Suppressor macrophage treated with lipopolysaccharide for 4 hours (primary cell): ENCODE results near the gene NTSR1.

Experiments
- DNase-seq: peaks from one replicate; pipeline ENCODE4 v3.0.0-alpha.2; 2020

Gene NTSR1

GRCh38 chr20:62710221-62710885 is 1.7 kb downstream of the NTSR1 start:
- DNase-seq = no peak

DNA sequence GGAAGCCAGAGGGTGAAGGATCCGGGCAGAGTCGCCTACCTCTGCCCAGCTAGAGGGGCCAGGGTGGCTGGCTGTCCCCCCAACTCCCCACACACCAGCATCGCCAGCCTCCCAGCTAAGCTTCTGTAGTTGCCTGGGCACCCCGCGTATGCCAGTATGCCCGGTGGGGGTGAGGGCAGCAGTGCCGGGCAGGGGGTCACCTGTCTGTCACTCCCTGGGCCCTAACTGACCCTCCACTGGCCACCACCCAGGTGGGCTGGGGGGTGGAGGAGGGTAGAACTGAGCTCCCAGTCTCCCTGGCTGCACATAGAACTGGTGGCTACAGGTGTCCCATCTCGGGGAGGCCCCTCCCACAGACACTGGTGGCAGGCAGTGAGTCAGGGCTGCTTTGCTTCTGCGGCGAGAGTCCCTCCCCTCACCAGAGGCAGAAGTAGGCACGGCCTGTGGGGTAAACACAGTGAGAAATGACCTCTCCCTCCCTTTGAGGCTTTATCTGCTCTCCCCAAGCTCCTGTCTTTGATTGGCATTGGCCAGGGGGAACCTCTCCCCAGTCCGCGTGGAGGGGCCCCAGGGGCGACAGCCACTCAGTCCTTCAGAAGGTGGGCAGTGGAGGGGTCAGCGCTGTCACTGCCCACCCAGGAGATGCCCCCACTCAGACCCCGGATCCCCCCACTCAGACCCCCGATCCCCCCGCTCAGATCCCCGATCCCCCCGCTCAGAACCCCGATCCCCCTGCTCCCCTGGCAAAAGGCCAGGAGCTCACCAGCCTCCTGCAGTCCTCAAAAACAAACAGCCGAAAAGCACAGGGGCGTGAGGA is 2.5 kb downstream of the NTSR1 start:
- peak; percentile 72 for DNase-seq

- no peak for DNase-seq
Measured at GRCh38 chr20:62711703-62712101, 3.1 kb downstream of the NTSR1 start.

- no peak for DNase-seq
Measured at GRCh38 chr20:62712606-62713005, 4.0 kb downstream of the NTSR1 start.

DNA sequence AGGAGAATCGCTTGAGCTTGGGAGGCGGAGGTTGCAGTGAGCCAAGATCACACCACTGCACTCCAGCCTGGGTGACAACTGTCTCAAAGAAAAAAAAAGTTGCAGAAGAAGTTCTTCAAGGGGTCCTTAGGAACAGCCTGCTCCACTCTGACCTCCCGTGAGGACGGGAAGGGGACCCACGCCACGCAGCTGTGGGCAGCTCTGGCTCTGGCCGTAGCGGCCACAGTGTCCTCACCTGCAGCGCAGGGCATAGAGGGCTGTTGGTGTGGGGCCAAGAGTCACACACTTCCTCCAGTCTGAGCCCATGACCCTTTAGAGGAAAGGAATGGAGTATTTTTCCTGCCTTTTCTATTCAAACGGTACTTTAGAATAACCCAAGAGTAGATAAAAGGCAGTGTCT is 5.4 kb downstream of the NTSR1 start:
- DNase-seq = no peak

DNA sequence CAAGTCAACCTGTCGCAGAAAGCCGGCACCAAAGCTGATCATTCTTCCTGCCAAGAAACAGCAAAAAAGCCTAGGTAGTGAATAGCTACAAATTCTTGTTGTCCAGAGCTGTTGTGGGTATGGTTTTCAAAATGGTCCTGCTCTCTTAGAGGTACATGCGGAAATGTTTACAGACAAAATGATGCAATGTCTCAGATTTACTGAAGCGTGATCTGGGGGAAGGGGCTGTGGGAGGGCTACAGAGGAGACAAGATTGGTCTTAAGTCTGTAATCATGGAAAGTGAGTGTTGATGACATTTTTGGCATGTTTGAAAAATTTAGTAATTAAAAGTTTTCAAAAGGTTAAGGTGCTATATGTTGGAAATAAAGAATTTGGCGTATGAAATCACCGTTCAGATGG is 6.2 kb downstream of the NTSR1 start:
- DNase-seq = no peak

- DNase-seq = no peak
Measured at GRCh38 chr20:62715201-62715600, 6.6 kb downstream of the NTSR1 start.

GRCh38 chr20:62716198-62716940 is 7.7 kb downstream of the NTSR1 start:
- DNase-seq = no peak

GRCh38 chr20:62716941-62717310 is 8.3 kb downstream of the NTSR1 start:
- no peak for DNase-seq

DNA sequence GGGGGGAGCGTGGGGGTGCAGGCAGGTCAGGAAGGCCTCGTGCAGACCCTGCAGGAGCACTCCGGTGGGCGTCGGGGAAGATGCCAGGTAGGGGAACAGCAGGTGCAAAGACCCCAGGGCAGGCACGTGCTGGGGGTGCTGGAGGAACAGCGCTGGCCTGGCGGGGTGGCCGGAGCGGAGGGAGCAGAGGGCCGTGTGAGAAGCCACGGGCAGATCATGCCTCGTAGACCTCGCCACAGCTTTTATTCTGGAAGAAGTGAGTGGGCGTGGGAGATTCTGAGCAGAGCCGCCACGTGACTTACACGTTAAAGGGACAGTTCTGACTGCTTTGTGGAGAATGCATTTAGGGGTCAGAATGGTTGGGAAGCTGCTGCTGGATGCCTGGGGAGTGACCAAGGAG is 9.3 kb downstream of the NTSR1 start:
- DNase-seq = no peak

GRCh38 chr20:62718546-62718945 is 9.9 kb downstream of the NTSR1 start:
- no peak for DNase-seq

DNA sequence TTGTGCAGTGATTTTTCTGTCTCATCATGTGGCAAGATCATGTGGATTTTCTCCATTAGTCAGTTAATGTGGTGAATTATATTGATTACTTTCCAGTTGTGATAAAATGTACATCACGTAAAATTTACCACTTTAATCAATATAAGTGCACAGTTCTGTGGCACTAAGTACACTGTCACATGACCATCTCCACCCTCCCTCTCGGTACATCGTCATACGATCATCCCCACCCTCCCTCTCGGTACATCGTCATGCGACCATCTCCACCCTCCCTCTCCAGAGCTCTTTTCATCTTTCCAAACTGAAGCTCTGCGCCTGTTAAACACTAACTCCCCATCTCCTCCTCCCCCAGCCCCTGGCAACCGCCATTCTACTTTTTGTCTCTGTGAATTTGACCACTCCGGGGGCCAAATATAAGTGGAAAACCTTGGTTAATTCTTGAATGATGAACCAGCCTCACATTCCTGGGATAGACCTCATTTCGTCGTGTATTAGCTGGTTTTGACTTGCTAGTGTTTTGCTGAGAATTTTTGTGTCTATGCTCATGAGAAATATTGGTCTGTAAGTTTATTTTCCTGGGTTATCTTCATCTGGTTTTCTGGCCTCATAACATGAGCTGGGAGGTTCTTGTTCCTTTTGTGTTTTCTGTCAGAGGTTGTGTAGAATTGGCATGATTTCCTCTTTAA is 10.8 kb downstream of the NTSR1 start:
- DNase-seq = no peak

GRCh38 chr20:62721511-62722370 is 13.1 kb downstream of the NTSR1 start:
- DNase-seq = no peak

DNA sequence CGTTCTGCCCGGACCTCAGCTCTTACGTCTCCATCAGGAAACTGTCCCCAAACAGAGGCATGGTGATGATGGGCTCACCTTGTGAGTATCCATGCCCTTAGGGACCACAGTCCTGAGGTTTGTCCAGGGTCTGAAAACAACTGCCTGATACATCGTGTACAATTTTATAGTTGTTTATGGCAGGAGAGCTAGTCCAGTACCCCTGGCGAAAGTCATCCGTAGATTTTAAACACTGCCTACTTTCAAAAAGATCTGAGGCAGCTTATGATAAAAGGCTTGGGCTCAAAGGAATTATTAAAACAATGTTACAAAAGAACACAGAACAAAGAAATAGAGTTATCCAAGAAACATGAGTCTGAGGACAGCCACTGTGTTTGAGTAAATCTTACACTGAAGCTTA is 14.0 kb downstream of the NTSR1 start:
- no peak for DNase-seq

GRCh38 chr20:62723351-62723750 is 14.7 kb downstream of the NTSR1 start:
- DNase-seq = no peak

- no peak for DNase-seq
Measured at GRCh38 chr20:62723768-62724450, 15.3 kb downstream of the NTSR1 start.

DNA sequence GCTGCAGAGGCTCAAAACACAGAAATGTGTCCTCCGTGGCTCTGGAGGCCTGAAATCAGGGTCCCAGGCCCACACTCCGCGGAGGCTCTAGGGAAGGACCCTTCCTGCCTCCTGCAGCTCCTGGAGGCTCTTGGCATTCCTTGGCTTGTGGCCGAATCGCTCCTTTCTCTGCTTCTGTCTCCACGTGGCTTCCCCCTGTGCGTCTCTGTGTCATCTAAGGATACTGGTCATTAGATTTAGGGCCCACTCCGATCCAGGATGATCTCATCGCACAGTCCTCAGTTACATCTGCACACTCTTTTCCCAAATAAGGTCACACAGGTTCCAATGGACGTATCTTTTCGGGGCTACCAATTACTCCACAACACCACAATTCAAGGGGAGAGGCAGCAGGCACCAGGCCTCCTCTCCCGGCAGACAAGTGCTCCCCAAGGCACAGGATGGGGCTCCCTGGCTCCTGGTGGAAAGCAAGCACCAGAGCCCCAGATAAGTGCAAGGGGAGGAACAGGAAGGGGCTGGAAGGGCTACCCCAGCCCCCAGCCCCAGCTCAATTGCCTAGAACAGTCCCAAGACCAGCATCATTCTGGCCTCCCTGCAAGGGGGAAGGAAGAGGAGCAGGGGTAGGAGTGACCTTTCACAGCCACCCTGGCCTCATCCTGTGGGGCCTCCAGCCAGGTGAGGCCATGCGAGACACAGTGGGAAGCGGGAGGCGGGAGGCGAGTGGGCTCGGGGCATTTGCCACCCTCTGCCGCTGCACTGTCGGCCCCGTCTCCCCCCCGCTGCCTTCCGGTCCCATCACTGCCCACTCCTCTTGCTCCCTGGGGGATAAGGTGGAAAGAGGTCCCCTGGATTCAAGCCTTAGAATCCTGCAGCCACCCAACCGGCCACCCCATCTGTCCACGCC is 16.3 kb downstream of the NTSR1 start:
- DNase-seq = no peak

- DNase-seq = no peak
Measured at GRCh38 chr20:62725596-62726268, 17.1 kb downstream of the NTSR1 start.

DNA sequence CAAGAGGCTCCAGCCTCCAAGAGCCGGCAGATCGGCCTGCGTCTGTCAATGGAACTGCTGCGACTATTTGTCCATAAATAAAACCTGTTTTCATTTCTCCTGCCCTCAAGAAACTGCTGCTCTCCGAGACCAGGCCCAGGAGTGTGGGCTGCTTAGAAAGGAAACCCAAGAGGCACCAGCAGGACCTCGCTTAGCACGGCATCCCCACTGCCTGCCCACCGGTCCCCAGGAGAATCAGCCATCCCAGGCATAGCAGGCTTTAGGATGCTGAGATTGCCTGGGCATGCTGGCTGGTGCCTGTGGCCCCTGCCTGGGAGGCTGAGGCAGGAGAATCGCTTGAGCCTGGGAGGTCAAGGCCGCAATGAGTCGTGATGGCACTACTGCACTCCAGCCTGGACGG is 17.6 kb downstream of the NTSR1 start:
- DNase-seq = no peak
